Left colon (tissue), 2 donors: ENCODE data around the gene TSSC4. TPM values are rescaled to one million over a fixed set of nuclear protein-coding genes. Genes with fewer than 3 reads are reported as not detected.

Source experiments
- ATAC-seq: fragments of 200-7000 bp; cut with Tn5 transposase; one replicate; pipeline ENCODE4 v1.9.1; 2020; ENCODE audit warnings: mild to moderate bottlenecking, moderate library complexity
- DNase-seq, 2 donors: peaks; one replicate each; pipeline ENCODE4 v3.0.0-alpha.2; 2020
- intact Hi-C, 2 donors: fragments of 100-400 bp; cut with DNase I in 1 of 2; cut with micrococcal nuclease in 1 of 2; formaldehyde crosslinking; loops; one replicate each; pipeline versions ENCODE4 v1.11.2 to v1.14.0; 2022; cut with DNase I, micrococcal nuclease
- total RNA-seq, 2 donors: library from RNA; stranded (reverse); fragmentation: NEBNext Ultra II Directional; extraction: Animal tissue kit (Norgen Biotek cat#: 25700); gene quantifications; one replicate each; pipeline ENCODE4 v1.2.1, GENCODE V29; 2021
- donor health status: DM: no; HTN: no; CAD: no.
- donor health status: DM: yes; HTN: yes; CAD: no.

Gene TSSC4
- total RNA-seq, 2 donors from 2014 or later, result 39.9 to 40.4 TPM

DNA sequence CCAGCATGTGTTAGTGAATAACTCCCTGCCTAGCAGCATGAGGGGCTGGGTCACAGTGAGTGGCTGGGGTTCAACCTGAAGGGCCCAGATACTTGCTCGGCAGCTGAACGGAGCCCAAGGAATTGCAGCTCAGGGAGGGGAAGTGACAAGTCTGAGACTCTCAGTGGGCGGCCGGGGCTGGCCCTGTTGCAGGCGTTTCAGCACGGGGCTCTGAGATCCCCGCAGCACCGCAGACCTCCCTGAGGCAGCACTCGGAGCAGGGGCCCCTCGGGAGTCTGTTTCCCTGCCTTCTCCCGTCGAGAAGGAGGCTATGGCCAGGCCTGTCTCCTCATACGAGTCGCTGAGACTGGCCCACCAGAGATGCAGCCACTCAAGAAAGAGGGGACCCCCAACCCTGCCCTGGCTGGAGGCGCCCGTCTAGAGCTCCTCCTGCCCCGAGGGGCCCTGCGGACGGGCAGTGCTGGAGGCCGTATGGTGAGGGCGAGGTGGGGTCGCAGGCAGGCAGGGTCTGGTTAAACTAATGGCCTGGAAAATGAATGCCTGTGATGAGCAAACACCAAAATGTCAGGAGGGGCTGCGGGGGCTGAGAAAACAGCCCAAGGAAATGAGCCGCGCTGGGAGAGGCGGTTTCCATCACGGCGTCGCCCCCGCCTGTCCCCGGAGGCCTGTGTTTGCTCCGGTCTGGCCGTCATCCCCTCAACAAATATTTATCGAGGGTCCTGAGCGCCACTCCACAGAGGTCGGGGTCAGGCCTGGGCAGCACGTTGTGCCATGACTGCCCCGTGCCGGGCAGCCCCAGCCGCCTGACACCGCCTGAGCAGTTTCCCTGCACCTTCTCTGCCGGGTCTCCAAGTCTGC, 9.3 kb downstream of the TSSC4 start:
- ATAC-seq (no peak), DNase-seq (no peak)
- intact Hi-C loops, result loop anchor here in 1 of 2 donors (5.0 kb wide), 1 partner anchor 213 kb away; no protein-coding TSS in a partner anchor

DNA sequence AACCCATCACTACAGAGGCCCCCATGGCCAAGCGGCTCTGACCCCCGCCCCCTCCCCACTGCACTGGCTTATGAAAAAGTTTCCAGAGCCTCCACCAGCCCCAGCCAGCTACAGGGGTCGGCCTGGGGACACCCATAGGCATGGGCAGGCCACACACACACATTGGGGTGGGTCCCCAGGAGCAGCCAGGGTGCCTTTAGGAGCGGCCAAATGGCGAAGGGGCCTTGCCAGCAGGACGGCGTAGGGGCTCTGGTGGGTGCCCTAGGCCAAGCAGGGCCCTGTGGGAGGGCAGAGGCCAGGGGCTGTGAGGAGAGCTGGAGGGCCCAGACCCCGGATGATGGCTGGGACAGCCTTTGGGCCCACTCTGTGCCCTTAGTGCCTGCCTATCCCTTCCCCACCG, 10.1 kb downstream of the TSSC4 start:
- intact Hi-C loops, result loop anchor here in 1 of 2 donors (5.0 kb wide), 1 partner anchor 213 kb away; no protein-coding TSS in a partner anchor
- DNase-seq, result no peak
- no peak for ATAC-seq

DNA sequence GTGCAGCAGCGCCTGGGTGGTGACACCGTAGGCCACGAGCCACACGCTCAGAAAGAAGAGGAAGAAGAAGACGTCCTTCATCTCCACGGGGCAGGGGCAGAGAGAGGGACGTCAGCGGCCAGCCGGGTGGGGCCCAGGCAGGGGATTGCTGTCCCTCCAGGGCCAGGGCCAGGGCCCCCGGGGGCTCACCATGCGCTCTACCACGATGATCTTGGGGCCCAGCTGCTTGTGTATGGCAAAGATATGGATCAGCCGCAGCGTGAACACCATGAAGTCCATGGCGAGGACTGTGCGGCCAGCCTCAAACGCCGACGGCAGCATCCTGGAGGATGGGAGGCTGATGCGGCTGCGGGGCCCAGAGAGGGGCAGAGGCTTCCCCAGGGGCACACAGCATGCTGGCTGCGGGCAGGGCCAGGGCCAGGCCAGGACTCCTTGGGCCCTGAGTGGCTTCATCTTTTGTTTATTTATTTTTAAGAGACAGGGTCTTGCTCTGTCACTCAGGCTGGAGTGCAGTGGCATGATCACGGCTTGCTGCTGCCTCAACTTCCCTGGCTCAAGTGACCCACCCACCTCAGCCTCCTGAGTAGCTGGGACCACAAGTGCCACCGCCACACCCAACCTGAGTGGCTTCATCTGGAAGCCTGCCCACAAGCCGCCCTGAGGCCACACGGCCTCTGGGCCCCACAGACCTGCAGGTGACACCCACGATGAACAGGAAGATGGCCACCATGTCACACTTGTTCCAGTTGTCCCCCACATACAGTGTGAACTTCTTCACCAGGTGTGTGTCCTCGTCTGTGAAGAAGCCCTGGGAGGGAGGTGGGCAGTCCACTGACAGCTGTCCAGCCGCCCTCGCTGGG, 11.1 kb downstream of the TSSC4 start:
- intact Hi-C loops, result loop anchor here in 1 of 2 donors (5.0 kb wide), 1 partner anchor 214 kb away; no protein-coding TSS in a partner anchor
- no peak for DNase-seq
- no peak for ATAC-seq

DNA sequence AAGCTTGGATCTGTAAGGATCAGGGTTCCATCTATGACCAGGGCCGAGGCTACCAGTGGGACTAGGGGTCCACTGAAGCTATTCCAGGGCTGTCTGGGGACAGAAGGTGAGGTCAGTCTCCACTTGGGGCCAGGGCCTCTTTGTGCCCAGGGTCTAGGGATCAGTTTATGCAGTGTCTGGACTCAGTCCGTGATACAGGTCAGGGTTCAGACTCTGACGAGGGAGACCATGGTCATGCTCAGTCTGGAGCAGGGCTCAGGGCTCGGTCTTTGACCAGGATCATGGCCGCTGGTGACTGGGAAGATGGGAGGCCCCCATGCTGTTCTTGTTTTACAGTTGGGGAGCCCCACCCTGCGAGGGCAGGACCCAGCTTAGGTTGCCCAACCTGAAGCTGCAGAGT, 11.8 kb downstream of the TSSC4 start:
- no peak for ATAC-seq
- DNase-seq, result no peak
- intact Hi-C loops, result loop anchor here in 1 of 2 donors (5.0 kb wide), 1 partner anchor 215 kb away; no protein-coding TSS in a partner anchor

DNA sequence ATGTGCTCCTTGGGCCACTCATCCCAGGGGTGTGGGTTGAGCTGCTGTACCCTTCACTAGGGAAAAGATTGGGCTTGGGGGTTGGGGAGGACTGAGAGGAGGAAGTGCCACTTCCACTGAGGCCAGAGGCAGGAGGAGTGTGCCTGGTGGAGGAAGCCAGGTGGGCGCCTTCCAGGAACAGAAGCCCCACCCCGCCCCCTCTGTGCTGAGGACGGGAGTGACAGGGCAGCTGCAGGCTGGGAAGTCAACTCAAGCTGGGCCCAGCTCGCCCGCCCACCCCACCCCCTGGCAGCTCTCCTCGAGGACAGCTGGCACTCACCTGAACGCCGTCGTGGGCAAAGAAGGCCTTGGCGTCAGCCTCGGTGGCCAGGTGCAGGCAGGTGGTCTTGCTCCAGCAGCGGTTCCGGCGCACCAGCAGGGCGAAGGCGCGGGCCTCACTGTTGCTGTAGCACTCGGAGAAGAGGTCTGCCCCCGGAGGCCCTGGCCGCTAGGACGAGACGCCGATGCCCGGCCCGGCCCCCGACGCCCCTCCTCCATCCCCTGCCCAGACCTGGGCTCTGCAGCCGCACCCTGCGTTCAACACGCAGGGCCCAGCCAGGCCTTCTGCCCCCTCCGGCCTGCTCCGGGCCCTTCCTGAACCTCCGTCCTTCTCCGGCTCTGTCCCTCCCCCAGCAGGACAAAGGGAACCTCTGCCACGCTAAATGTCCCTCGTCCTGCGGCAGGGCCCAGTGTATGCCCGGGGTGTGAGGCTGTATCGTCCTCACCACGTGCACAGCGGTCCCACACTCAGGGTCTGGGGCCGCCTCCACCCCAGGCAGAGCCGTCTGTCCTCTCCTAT, 13.4 kb downstream of the TSSC4 start:
- intact Hi-C loops, result loop anchor here in 1 of 2 donors (5.0 kb wide), 1 partner anchor 217 kb away; no protein-coding TSS in a partner anchor
- ATAC-seq (peak; percentile 5), DNase-seq (no peak)

DNA sequence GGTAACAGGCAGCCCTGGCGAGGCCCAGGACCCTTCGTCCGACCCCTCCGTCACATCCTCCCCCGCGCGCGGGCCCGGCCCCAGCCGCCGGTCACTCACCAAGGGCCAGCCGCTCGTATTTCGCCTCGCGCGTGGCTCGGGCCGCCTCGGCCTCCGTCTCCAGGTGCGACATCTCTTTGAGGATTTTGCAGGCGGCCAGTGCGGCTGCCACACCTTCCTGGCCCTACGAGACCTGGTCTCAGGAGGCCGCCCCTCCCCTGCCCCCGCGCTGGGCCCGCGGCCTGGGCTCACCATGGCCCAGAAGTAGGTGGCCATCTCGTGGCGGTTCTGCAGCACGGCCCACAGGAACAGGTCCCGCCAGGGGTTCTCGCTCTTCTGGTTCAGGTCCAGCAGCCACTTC, 14.1 kb downstream of the TSSC4 start:
- no peak for DNase-seq
- intact Hi-C loops, result loop anchor here in 1 of 2 donors (5.0 kb wide), 1 partner anchor 217 kb away; no protein-coding TSS in a partner anchor

DNA sequence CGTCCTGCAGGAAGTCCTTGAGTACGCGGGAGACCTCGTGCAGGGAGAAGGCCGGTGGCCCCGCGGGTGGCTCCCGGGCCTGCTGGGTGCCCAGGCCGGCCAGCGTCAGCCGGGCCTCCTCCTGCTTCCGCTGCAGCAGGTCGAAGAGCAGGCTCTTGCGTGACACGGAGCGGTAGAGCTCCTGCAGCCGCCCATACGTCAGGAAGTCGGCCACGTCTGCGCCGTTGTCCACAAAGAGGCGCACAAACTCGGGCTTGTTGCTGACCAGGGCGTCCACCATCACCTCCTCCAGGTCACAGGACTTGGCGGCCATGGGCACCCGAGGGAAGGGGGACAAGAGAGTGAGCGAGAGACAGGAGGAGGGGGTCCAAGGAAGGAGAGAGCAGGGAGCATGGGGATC, 14.6 kb downstream of the TSSC4 start:
- ATAC-seq (no peak), DNase-seq (no peak)
- intact Hi-C loops, result no loop called here

More for the DNA sequence above, 14.1 kb downstream of the TSSC4 start:
- no peak for ATAC-seq

DNA sequence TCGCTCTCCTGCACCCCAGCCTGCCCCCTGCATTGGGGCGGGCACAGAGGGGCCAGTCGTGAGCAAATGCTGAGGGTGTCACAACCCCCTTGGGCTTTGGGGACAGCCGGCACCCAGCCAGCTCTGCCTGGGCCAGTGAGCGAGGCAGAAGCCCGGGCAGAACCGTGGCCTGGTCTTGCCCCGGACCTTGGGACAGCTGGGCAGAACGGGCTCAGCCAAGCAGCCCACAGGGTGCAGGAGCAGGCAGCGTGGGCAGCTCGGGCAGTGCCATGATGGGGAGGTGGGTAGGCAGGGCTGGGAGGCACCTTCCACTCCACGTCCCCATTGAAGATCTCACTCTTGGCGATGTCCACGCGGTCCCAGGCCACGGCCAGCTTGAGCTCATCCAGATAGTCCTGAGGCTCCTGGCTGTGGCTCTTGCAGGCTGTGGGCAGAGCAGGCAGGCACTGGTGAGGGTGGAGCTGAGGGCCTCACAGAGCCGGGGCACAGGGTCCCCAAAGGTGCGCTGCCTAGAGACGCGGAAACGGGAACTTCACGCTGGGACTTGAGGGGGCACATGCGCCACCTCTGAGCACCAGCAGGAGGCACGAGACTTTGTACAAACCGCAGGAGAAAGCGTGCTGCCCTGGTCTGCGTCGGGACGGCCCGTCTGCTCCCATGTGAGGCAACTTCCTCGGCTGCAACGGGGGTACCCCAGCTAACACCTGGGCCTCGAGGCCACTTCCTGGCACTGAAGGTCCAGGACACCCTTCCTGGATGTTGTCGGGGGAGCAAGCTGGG, 15.2 kb downstream of the TSSC4 start:
- DNase-seq, result no peak
- ATAC-seq, result no peak
- intact Hi-C loops, result no loop called here

DNA sequence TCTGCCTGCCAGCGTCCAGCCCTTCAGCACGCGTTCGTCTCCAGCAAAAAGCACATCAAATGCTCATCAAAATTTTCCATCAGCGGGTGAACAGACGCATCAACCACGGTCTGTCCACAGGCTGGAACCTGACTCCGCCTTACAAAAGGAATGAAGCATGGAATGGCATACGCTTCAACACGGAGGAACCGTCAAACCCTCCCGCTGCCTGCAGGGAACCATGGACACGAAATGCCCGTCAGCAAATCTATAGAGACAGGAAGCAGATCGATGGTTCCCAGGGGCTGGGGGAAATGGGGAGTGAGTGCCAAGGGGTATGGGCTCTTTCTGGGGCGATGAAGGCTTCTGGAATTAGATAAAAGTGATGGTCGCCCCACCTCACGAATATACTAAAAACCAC, 16.2 kb downstream of the TSSC4 start:
- ATAC-seq (no peak), DNase-seq (no peak)
- intact Hi-C loops, result no loop called here

DNA sequence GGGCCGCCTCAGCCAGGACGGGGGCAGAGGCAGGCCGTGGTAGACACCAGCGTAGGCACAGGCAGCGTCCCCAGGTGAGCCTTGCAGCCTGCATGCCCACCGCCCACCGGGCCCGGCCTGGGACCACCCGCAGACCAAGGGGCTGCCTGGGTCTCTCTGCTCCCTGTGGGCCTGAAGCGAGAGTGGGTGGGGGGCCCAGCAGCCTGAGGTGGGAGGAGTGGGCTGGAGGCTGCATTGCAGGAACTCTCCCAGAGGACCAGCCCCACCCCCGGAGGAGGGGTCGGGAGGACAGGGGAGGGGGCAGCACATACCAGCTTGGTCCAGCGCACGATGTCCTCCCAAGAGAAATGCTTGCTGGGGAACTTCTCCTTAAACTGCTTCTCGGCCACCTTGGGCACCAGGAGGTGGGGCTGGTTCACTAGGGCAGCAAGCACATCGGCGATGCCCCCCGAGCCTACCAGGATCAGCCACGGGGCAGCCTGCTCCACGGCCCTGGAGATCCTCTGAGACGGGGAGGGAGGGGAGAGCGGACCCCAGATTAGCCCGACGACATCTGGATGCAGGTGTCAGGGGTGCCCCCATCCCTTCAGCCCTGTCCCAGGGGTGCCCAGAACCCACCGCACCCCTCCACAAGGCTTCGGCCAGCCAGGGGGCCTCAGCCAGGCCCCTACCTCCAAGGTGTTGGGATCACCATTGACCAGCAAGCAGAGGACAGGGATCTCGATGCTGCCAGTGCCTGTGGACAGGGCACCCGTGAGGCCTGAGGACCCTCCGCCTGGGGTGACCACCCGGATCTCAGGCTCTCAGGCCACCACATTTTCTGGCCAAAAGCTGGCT, 17.5 kb downstream of the TSSC4 start:
- ATAC-seq (no peak), DNase-seq (no peak)
- intact Hi-C loops, result no loop called here

DNA sequence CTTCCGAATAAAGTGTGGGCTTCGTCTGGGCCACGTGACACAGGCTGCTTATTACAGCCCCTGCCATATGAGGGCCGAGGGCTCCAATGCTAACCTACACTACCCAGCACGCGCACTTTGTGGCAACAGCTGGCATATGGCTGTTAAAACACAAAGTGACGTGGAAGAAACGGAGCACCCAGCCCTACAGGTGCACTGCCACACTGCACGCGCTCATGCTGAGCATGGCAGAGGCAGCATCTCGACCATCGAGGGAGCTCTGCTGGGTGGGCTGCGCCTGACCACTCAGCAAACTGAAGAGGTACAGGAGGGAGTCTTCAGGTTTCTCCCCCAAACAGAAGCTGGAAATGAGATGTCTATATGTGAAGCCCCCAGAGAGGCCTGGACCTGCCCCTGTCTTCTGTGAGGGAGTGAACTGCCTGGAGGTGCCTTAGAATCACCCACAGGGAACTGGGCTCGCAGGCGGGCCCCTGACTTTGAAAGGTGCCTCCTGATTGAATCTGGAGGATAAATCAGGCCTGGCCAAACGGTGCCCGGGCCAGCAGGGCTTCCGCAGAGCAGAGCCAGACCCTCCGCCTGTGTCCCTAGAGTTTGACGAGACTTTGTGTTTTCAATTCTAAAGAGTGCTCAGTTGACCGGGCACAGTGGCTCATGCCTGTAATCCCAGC, 18.3 kb downstream of the TSSC4 start:
- no peak for ATAC-seq
- intact Hi-C loops, result no loop called here
- DNase-seq, result no peak

DNA sequence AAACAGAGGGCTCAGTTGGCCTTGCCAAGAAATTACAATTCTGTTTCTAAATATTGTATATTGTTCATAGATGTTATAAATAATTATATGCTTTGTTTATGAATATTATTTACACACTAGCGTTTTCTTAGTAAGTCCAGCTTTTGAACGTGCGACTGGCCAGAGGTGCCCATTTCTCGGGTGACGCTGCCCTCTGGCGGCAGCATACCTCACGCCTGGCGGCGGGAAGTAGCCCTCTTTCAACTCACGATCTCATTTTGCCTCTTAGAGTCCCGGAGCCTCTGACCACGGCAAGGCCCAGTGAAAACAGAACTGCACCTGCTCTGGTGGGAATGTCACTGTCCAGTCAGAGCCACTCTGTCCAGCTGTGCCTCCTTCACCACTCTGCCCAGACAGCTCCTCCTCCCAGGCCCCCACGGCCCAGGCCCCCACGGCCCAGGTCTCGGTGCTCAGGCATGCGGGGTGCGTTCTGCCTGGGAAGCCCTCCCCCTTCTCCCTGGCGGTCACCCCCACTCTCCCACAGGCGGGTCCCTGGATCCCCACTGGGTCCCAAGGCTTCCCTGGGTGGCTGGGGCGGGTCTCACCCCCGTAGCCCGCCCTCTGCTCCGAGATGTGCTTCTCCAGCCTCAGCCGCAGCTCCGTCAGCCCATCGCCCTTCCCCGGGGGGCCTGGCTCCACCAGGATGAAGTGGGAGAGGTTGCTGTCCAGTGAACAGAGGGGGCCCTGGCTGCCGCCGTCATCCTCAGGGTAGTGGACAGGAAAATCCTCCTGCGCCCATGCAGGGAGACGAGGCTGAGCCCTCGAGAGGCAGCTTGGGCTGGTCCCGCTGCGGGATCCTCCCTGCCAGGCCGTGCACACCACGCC, 19.3 kb downstream of the TSSC4 start:
- intact Hi-C loops, result loop anchor here (5.0 to 10.0 kb wide), 4 partner anchors 113 to 475 kb away; partner anchors contain the start of genes C11orf21 (in 1 of the 2) and TSPAN32 (in 1 of the 2)
- DNase-seq, result peak; percentile 56 to 90
- ATAC-seq, result peak; percentile 72

DNA sequence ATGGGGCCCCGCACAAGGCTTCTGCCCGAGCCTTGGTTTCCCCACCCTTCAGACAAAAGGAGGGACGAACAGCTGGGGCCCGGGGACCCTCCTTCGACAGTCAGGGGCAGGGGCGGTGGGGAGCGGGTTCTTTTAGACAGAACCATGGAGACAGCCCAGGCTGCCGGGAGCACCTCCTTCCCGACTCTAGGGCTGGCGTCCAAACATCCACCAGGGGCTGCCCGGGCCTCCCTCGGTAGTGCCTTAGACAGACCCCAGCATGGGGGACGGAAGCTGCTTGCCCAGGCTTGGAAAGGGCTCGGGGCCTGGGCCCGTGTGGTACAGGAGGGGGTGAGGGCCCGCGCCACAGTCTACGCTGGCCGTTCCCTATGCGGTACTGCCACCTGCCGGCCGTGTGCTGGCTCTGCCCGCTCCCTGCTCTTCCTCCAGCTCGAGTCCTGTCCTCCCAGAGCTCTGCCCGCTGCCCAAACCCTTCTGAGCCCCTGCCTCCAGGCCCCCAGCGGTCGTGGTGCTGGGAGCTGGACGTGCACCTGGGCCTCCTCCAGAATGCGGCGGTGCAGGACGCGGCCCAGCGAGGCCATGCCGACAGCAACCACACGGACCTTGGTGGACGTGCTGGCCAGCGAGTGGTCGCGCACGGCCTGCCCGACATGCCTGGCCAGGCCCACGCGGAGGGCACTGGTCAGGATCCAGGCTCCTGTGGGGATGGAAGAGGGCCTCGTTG, 20.1 kb downstream of the TSSC4 start:
- ATAC-seq (peak; percentile 87), DNase-seq (peak in 1 of 2 donors; percentile 82)
- intact Hi-C loops, result loop anchor here (5.0 to 10.0 kb wide), 4 partner anchors 113 to 474 kb away; partner anchors contain the start of genes C11orf21 (in 1 of the 2) and TSPAN32 (in 1 of the 2)

DNA sequence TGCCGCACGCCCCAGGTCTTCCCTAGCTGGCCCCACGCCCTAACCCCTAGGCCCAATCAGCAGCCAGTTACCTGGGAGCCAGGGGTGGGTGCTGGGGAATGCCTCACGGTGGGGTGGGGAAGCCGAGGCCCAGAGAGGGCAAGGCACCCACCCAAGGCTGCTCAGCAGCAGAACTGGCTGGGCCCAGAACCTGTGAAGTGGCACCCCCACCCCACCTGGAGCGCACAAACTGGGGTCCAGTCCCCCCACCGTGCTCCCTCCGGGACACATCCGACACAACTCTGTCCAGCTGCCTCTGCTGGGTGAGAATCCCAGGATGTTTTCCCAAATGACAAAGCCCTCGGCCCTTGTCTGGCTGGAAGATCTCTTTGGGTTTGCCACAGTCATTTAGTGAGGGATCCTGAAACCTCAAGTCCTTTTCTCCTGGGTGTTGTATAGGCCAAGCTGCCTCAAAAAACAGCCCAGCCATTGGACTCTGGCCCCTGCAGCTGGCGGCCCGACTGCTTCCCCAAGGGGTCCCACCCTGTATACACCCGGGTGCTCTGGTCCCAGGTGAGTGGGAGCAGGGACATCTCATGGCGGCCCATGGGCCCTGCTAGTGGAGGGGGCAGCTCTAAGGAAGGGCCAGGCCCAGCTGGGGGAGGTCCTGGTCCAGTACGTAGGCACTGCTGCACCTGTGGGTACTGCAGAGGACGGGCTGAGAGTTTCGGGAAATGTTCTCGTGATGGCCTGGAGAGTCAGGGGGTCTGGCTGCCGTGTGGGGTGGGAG, 20.9 kb downstream of the TSSC4 start:
- DNase-seq, result no peak
- no peak for ATAC-seq
- intact Hi-C loops, result loop anchor here (5.0 to 10.0 kb wide), 4 partner anchors 114 to 473 kb away; partner anchors contain the start of genes C11orf21 (in 1 of the 2) and TSPAN32 (in 1 of the 2)
